Endothelial cell of umbilical vein (primary cell): ENCODE results near the gene BTBD2.

Source experiments
- EZH2 ChIP-seq: IDR thresholded peaks from 2 replicates; pipeline ENCODE4 v1.6.1; 2012; ENCODE audit warnings: borderline replicate concordance, low read depth, mild to moderate bottlenecking, moderate library complexity, low read length, inconsistent platforms; ENCODE audit not compliant: severe bottlenecking
- FOS ChIP-seq: IDR thresholded peaks from 2 replicates; pipeline ENCODE4 v1.6.1; 2011; ENCODE audit warnings: mild to moderate bottlenecking, low read length, moderate library complexity, borderline replicate concordance; ENCODE audit not compliant: insufficient read depth
- GATA2 ChIP-seq: IDR thresholded peaks from 2 replicates; pipeline ENCODE4 v1.7.0; 2011; ENCODE audit warnings: low read depth, mild to moderate bottlenecking, moderate library complexity, mixed read lengths, low read length; ENCODE audit not compliant: insufficient read length, insufficient read depth
- JUN ChIP-seq: IDR thresholded peaks from 2 replicates; pipeline ENCODE4 v1.6.1; 2011; ENCODE audit warnings: borderline replicate concordance, low read depth; ENCODE audit not compliant: insufficient read length, insufficient read depth
- MYC ChIP-seq: IDR thresholded peaks from one replicate; pipeline ENCODE4 v1.6.1; 2011; ENCODE audit warnings: mild to moderate bottlenecking, low read depth, low read length
- POLR2A ChIP-seq: IDR thresholded peaks from 2 replicates; pipeline ENCODE4 v1.6.1; 2012; ENCODE audit warnings: low read depth, mild to moderate bottlenecking, control low read depth, low read length
- POLR2AphosphoS5 ChIP-seq: IDR thresholded peaks from 2 replicates; pipeline ENCODE4 v1.6.1; 2012; ENCODE audit warnings: low read depth, mild to moderate bottlenecking, control low read depth, low read length, moderate library complexity; ENCODE audit not compliant: insufficient read depth
- TF ChIP-seq, protein P1 (sequence below), 2 donors: IDR thresholded peaks; 1 replicate in 1 of 2; 2 replicates in 1 of 2; pipeline ENCODE4 v1.5.1; 2011; ENCODE audit warnings: low read length in 2 of 2, mild to moderate bottlenecking in 2 of 2, moderate library complexity in 2 of 2, control low read depth in 1 of 2, inconsistent platforms in 1 of 2, low read depth in 1 of 2; ENCODE audit not compliant: insufficient read depth in 1 of 2; ENCODE audit errors: extremely low read depth in 1 of 2

DNA sequence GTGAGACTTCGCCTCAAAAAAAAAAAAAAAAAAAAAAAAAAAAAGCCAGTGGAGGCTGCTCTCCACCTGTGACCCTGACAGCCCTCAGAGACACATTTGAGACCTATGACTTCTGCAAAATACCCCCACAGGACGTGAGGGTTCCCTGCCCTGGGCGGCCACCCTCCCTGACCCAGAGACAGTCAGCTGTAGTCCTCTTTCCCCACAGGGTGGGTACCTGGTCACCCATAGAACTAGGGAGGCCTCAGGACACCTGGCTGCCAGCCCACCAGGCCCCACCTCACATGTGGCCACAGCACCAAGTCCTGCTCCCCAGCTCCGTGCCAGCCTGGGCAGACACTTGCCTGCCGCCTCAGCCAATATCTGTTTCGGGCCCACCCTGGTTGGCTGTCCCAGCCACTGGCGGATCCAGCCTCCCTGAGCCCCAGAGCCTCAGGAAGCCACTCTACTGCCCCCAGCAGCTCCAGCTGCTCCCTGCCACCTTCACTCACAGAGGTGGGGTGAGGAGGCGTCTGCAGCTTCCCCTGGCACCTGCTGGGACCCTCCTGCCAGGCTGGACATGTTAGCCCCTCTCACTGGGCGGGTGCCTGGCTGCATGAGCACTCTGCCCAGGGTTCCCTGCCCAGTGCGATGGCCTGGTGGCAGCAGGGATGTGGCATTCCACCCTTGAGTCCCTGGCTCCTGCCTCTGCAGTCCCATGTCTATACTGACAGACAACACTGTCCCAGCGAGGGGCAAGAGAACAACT is 28.6 kb upstream of the BTBD2 start:
- TF ChIP-seq, protein P1, sequence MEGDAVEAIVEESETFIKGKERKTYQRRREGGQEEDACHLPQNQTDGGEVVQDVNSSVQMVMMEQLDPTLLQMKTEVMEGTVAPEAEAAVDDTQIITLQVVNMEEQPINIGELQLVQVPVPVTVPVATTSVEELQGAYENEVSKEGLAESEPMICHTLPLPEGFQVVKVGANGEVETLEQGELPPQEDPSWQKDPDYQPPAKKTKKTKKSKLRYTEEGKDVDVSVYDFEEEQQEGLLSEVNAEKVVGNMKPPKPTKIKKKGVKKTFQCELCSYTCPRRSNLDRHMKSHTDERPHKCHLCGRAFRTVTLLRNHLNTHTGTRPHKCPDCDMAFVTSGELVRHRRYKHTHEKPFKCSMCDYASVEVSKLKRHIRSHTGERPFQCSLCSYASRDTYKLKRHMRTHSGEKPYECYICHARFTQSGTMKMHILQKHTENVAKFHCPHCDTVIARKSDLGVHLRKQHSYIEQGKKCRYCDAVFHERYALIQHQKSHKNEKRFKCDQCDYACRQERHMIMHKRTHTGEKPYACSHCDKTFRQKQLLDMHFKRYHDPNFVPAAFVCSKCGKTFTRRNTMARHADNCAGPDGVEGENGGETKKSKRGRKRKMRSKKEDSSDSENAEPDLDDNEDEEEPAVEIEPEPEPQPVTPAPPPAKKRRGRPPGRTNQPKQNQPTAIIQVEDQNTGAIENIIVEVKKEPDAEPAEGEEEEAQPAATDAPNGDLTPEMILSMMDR (IDR thresholded peaks at IDR 0.05; ENCODE audit: extremely low read depth in 1 of 2, insufficient read depth in 1 of 2, low read depth in 1 of 2, low read length in 2 of 2) = no peak
- TF ChIP-seq MYC (no peak), EZH2 (no peak), FOS (no peak), POLR2AphosphoS5 (no peak), POLR2A (no peak), GATA2 (no peak), JUN (no peak)
